CD14-positive monocyte (primary cell): Measurements from ENCODE around the gene TAS2R42. TPM values are rescaled to one million over a fixed set of nuclear protein-coding genes. Genes with fewer than 3 reads are reported as not detected.

ENCODE experiments used
- DNase-seq, 3 donors: peaks; one replicate each; pipeline ENCODE4 v3.0.0-alpha.2; 2011 to 2022
- H2AFZ ChIP-seq: 2 replicates; pipeline ENCODE4 v1.6.0; 2012; ENCODE audit warnings: mild to moderate bottlenecking, low read depth, low read length, inconsistent platforms; ENCODE audit not compliant: insufficient read depth, poor library complexity, severe bottlenecking
- H3K27ac ChIP-seq, 2 donors: 1 replicate in 1 of 2; 2 replicates in 1 of 2; pipeline ENCODE4 v1.5.1; 2012 to 2013; ENCODE audit warnings: low read length in 2 of 2, control low read depth in 1 of 2, inconsistent platforms in 1 of 2, low read depth in 1 of 2, mild to moderate bottlenecking in 1 of 2
- H3K27me3 ChIP-seq, 2 donors: one replicate each; pipeline versions ENCODE4 v1.6.0 to v1.6.1; 2011 to 2013; ENCODE audit warnings: low read length in 2 of 2; ENCODE audit not compliant: control insufficient read depth in 2 of 2, insufficient read depth in 2 of 2
- H3K36me3 ChIP-seq, 2 donors: replicated peaks in 1 of 2; 1 replicate in 1 of 2; 2 replicates in 1 of 2; pipeline versions ENCODE4 v1.5.1 to v1.6.1; 2012 to 2013; ENCODE audit warnings: low read length in 2 of 2, control low read depth in 1 of 2, inconsistent platforms in 1 of 2, mild to moderate bottlenecking in 1 of 2; ENCODE audit not compliant: insufficient read depth in 2 of 2, control insufficient read depth in 1 of 2
- H3K4me1 ChIP-seq, 2 donors: 1 replicate in 1 of 2; 2 replicates in 1 of 2; pipeline versions ENCODE4 v1.5.1 to v1.6.1; 2012 to 2013; ENCODE audit warnings: low read length in 2 of 2, control low read depth in 1 of 2, inconsistent platforms in 1 of 2, mild to moderate bottlenecking in 1 of 2, moderate library complexity in 1 of 2; ENCODE audit not compliant: insufficient read depth in 2 of 2, control insufficient read depth in 1 of 2
- H3K4me2 ChIP-seq: replicated peaks from 2 replicates; pipeline ENCODE3; 2012; ENCODE audit warnings: low read length, moderate library complexity, mild to moderate bottlenecking; ENCODE audit not compliant: poor library complexity, severe bottlenecking; ENCODE audit errors: extremely low read depth
- H3K4me3 ChIP-seq, 3 experiments: fragments of 200-600 bp in 1 of 3; sonication (generic) in 1 of 3; replicated peaks in 1 of 3; 1 replicate in 2 of 3; 2 replicates in 1 of 3; pipeline ENCODE4 v1.5.1; 2011 to 2013; ENCODE audit warnings: low read length in 3 of 3, mild to moderate bottlenecking in 3 of 3, control low read depth in 2 of 3, low read depth in 2 of 3, inconsistent platforms in 1 of 3, moderate library complexity in 1 of 3
- H3K79me2 ChIP-seq: 2 replicates; pipeline ENCODE4 v1.6.0; 2012; ENCODE audit warnings: mild to moderate bottlenecking, control low read depth, inconsistent platforms, low read length, moderate library complexity; ENCODE audit not compliant: insufficient read depth
- H3K9ac ChIP-seq: 2 replicates; pipeline ENCODE4 v1.6.0; 2017; ENCODE audit warnings: low read length, mild to moderate bottlenecking; ENCODE audit not compliant: insufficient read depth, poor library complexity, severe bottlenecking
- H3K9me3 ChIP-seq, 2 donors: replicated peaks in 1 of 2; 1 replicate in 1 of 2; 2 replicates in 1 of 2; pipeline versions ENCODE4 v1.5.1 to v1.6.1; 2012 to 2013; ENCODE audit warnings: low read length in 2 of 2, control low read depth in 1 of 2; ENCODE audit not compliant: control insufficient read depth in 1 of 2, insufficient read depth in 1 of 2
- H4K20me1 ChIP-seq: 2 replicates; pipeline ENCODE4 v1.6.0; 2012; ENCODE audit warnings: mild to moderate bottlenecking, low read length, control low read depth, moderate library complexity; ENCODE audit not compliant: insufficient read depth
- H3K27ac Mint-ChIP-seq, 7 donors: one replicate each; pipeline ENCODE4 v1.8.0; 2020; ENCODE audit warnings: mild to moderate bottlenecking in 7 of 7, mixed read lengths in 7 of 7, moderate library complexity in 6 of 7, inconsistent platforms in 2 of 7
- H3K27me3 Mint-ChIP-seq, 3 donors: one replicate each; pipeline ENCODE4 v1.8.0; 2021 to 2022; ENCODE audit warnings: low read depth in 3 of 3, mild to moderate bottlenecking in 3 of 3, mixed read lengths in 3 of 3, moderate library complexity in 3 of 3, inconsistent platforms in 1 of 3
- H3K36me3 Mint-ChIP-seq, 2 donors: one replicate each; pipeline ENCODE4 v1.8.0; 2020; ENCODE audit warnings: mixed read lengths in 2 of 2, inconsistent platforms in 1 of 2, mild to moderate bottlenecking in 1 of 2
- H3K4me1 Mint-ChIP-seq: one replicate; pipeline ENCODE4 v1.8.0; 2020; ENCODE audit warnings: mild to moderate bottlenecking, mixed read lengths
- H3K4me3 Mint-ChIP-seq, 2 donors: one replicate each; pipeline ENCODE4 v1.8.0; 2020; ENCODE audit warnings: mild to moderate bottlenecking in 2 of 2, mixed read lengths in 2 of 2, moderate library complexity in 1 of 2
- H3K9me3 Mint-ChIP-seq, 7 donors: one replicate each; pipeline ENCODE4 v1.8.0; 2020 to 2022; ENCODE audit warnings: mixed read lengths in 7 of 7, mild to moderate bottlenecking in 6 of 7, moderate library complexity in 6 of 7, inconsistent platforms in 2 of 7
- CTCF ChIP-seq: fragments of 200-600 bp; IDR thresholded peaks from one replicate; pipeline ENCODE4 v1.8.0; 2022; ENCODE audit warnings: antibody characterized with exemption, mild to moderate bottlenecking
- WGBS: methylation state at CpG from one replicate; pipeline ENCODE4 v1.1.5; 2013; ENCODE audit warnings: missing lambda C conversion rate; ENCODE audit not compliant: insufficient coverage; 5-methylcytosine and 5-hydroxymethylcytosine counted together
- intact Hi-C, 2 donors: fragments of 100-400 bp; cut with micrococcal nuclease; formaldehyde crosslinking; loops; one replicate each; pipeline versions ENCODE4 v1.15.0 to v1.15.1; 2023
- polyA plus RNA-seq, 3 donors: library from polyadenylated mRNA; depleted of rRNA in 1 of 3; unstranded in 2 of 3; stranded (reverse) in 1 of 3; fragments of 300-500 nt in 2 of 3; fragments of >200 nt in 1 of 3; fragmentation: Illumina TruSeq in 2 of 3; gene quantifications; 1 replicate in 2 of 3; 2 replicates in 1 of 3; pipeline ENCODE4 v1.2.3, GENCODE V29; 2012 to 2021

Gene TAS2R42
- polyA plus RNA-seq, 3 donors: not detected

GRCh38 chr12:11144297-11144696 lies 42.4 kb downstream of the TAS2R42 start:
- H3K27me3 Mint-ChIP-seq: no peaks in the 10 kb centered on the region
- WGBS: 100% methylated on average over 4 of the region's 5 CpGs
- H3K36me3 Mint-ChIP-seq: peaks cover 8 to 9% of the 10 kb centered on the region in 2 donors
- no peak for DNase-seq
- no peaks in the 10 kb centered on the region for H4K20me1 ChIP-seq
- no peaks in the 10 kb centered on the region for H3K27me3 ChIP-seq
- H3K27ac ChIP-seq: no peak overlapping the region
- H2AFZ ChIP-seq: no peak overlapping the region
- H3K4me2 ChIP-seq: no peak overlapping the region
- no peak overlapping the region for H3K4me3 Mint-ChIP-seq
- no peak overlapping the region for H3K9ac ChIP-seq
- no peaks in the 10 kb centered on the region for H3K4me1 Mint-ChIP-seq
- H3K36me3 ChIP-seq: peaks cover 0 to 7% of the 10 kb centered on the region in 2 donors
- peaks cover 8 to 22% (median 15%) of the 10 kb centered on the region in 7 donors for H3K9me3 Mint-ChIP-seq
- no peak overlapping the region for H3K4me3 ChIP-seq
- no peak overlapping the region for H3K27ac Mint-ChIP-seq
- H3K4me1 ChIP-seq: no peaks in the 10 kb centered on the region
- H3K9me3 ChIP-seq: peaks cover 10 to 20% of the 10 kb centered on the region in 2 donors
- TF ChIP-seq CTCF: no peak
- peaks cover 12% of the 10 kb centered on the region for H3K79me2 ChIP-seq
- intact Hi-C loops: no loop called here

- no peak for TF ChIP-seq CTCF
- Histone ChIP-seq H3K9ac (no peak overlapping the region), H3K79me2 (peaks cover 12% of the 10 kb centered on the region), H3K9me3 (peaks cover 10 to 20% of the 10 kb centered on the region in 2 donors), H3K27ac (no peak overlapping the region), H3K27me3 (no peaks in the 10 kb centered on the region), H3K4me1 (no peaks in the 10 kb centered on the region), H3K36me3 (peaks cover 0 to 7% of the 10 kb centered on the region in 2 donors), H4K20me1 (no peaks in the 10 kb centered on the region), H2AFZ (no peak overlapping the region), H3K4me2 (no peak overlapping the region), H3K4me3 (no peak overlapping the region)
- WGBS: no CpG with 5 or more reads among the region's 2 CpGs
- intact Hi-C loops: no loop called here
- no peak overlapping the region for H3K4me3 Mint-ChIP-seq
- H3K9me3 Mint-ChIP-seq: peaks cover 8 to 19% (median 15%) of the 10 kb centered on the region in 7 donors
- peaks cover 8 to 9% of the 10 kb centered on the region in 2 donors for H3K36me3 Mint-ChIP-seq
- no peaks in the 10 kb centered on the region for H3K4me1 Mint-ChIP-seq
- no peak for DNase-seq
- no peak overlapping the region for H3K27ac Mint-ChIP-seq
- H3K27me3 Mint-ChIP-seq: no peaks in the 10 kb centered on the region
Measured at GRCh38 chr12:11143352-11143751, 43.4 kb downstream of the TAS2R42 start.
